Measurements from ENCODE around the gene ARHGAP21. TPM values are rescaled to one million over a fixed set of nuclear protein-coding genes. Genes with fewer than 3 reads are reported as not detected.

The ARHGAP21 gene
- total and polyA plus RNA-seq, 9 of the 15 experiments (the other 6 are each of a cell fraction or from before 2014, with no cell fraction given): 13.6 to 145 (median 60.8) TPM

DNA sequence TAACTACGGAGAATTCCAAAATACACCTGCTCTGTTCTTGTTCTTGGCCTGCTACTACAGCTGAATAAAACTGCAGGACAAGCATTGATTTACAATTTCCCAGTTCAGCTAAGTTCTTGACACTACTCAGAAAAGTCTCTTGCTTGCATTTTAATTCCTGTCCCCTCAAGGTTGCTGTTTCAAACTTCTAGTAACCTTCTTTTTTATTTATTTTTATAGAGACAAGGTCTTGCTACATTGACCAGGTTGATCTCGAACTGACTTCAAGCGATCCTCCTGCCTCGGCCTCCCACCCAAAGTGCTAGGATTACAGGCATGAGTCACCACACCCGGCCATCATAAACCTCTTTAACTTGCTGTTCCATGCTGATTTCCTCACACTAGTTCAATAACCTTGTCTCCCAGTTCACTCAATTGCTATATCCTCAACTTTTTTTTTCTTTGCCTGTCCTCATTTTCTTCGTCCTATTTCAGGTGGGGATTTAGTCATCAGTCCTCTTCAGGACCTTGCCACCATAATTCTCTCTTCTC lies 79.9 kb downstream of the ARHGAP21 start (continued):
- TF ChIP-seq, protein P1, sequence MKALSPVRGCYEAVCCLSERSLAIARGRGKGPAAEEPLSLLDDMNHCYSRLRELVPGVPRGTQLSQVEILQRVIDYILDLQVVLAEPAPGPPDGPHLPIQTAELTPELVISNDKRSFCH (CRISPR knock-in tag; IDR thresholded peaks at IDR 0.05): no peak
- TF ChIP-seq, protein P1 (tag; IDR thresholded peaks at IDR 0.05): no peak
- TF ChIP-seq STAT5A (IDR thresholded peaks at IDR 0.05; ENCODE audit: borderline replicate concordance, low read length) (no peak), BRF1 (IDR thresholded peaks at IDR 0.05; ENCODE audit: borderline replicate concordance, extremely low read depth, insufficient read length) (no peak), MTA3 (IDR thresholded peaks at IDR 0.05; ENCODE audit: borderline replicate concordance) (no peak), HMGN3 (IDR thresholded peaks at IDR 0.05; ENCODE audit: borderline replicate concordance, extremely low read depth, insufficient read length, low read depth, low read length) (no peak), ZZZ3 (IDR thresholded peaks at IDR 0.05) (no peak), CSDE1 (IDR thresholded peaks at IDR 0.05) (no peak), ZFP1 (CRISPR knock-in tag; IDR thresholded peaks at IDR 0.05) (no peak), KDM4B (IDR thresholded peaks at IDR 0.05; ENCODE audit: borderline replicate concordance in 2 of 2, low read depth in 1 of 2) (no peak), ZFP30 (CRISPR knock-in tag; IDR thresholded peaks at IDR 0.05; ENCODE audit: borderline replicate concordance) (no peak), ZNF764 (CRISPR knock-in tag; IDR thresholded peaks at IDR 0.05; ENCODE audit: low read depth) (no peak), ESRRA (IDR thresholded peaks at IDR 0.05; ENCODE audit: borderline replicate concordance, low read depth) (no peak), SRSF9 (IDR thresholded peaks at IDR 0.05; ENCODE audit: borderline replicate concordance, low read depth, low read length) (no peak), MYNN (IDR thresholded peaks at IDR 0.05) (no peak), MYNN (CRISPR knock-in tag; IDR thresholded peaks at IDR 0.05) (no peak), ZNF444 (CRISPR knock-in tag; IDR thresholded peaks at IDR 0.05) (no peak), ZNF830 (CRISPR knock-in tag; IDR thresholded peaks at IDR 0.05) (no peak), MYC (IDR thresholded peaks at IDR 0.05; ENCODE audit: low read depth, low read length) (no peak), MYC (CRISPR knock-in tag; IDR thresholded peaks at IDR 0.05; ENCODE audit: borderline replicate concordance, low read depth) (no peak), POLR2G (IDR thresholded peaks at IDR 0.05; ENCODE audit: low read depth, low read length) (no peak)
- TF ChIP-seq, protein P2, sequence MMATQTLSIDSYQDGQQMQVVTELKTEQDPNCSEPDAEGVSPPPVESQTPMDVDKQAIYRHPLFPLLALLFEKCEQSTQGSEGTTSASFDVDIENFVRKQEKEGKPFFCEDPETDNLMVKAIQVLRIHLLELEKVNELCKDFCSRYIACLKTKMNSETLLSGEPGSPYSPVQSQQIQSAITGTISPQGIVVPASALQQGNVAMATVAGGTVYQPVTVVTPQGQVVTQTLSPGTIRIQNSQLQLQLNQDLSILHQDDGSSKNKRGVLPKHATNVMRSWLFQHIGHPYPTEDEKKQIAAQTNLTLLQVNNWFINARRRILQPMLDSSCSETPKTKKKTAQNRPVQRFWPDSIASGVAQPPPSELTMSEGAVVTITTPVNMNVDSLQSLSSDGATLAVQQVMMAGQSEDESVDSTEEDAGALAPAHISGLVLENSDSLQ (IDR thresholded peaks at IDR 0.05): peak; percentile 35; the same call in 1 of the 2 replicates
- TF ChIP-seq, protein P3, sequence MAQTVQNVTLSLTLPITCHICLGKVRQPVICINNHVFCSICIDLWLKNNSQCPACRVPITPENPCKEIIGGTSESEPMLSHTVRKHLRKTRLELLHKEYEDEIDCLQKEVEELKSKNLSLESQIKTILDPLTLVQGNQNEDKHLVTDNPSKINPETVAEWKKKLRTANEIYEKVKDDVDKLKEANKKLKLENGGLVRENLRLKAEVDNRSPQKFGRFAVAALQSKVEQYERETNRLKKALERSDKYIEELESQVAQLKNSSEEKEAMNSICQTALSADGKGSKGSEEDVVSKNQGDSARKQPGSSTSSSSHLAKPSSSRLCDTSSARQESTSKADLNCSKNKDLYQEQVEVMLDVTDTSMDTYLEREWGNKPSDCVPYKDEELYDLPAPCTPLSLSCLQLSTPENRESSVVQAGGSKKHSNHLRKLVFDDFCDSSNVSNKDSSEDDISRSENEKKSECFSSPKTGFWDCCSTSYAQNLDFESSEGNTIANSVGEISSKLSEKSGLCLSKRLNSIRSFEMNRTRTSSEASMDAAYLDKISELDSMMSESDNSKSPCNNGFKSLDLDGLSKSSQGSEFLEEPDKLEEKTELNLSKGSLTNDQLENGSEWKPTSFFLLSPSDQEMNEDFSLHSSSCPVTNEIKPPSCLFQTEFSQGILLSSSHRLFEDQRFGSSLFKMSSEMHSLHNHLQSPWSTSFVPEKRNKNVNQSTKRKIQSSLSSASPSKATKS (CRISPR knock-in tag; IDR thresholded peaks at IDR 0.05): no peak
- TF ChIP-seq, protein P4, sequence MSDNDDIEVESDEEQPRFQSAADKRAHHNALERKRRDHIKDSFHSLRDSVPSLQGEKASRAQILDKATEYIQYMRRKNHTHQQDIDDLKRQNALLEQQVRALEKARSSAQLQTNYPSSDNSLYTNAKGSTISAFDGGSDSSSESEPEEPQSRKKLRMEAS (CRISPR knock-in tag; IDR thresholded peaks at IDR 0.05): no peak
- TF ChIP-seq, protein P5, sequence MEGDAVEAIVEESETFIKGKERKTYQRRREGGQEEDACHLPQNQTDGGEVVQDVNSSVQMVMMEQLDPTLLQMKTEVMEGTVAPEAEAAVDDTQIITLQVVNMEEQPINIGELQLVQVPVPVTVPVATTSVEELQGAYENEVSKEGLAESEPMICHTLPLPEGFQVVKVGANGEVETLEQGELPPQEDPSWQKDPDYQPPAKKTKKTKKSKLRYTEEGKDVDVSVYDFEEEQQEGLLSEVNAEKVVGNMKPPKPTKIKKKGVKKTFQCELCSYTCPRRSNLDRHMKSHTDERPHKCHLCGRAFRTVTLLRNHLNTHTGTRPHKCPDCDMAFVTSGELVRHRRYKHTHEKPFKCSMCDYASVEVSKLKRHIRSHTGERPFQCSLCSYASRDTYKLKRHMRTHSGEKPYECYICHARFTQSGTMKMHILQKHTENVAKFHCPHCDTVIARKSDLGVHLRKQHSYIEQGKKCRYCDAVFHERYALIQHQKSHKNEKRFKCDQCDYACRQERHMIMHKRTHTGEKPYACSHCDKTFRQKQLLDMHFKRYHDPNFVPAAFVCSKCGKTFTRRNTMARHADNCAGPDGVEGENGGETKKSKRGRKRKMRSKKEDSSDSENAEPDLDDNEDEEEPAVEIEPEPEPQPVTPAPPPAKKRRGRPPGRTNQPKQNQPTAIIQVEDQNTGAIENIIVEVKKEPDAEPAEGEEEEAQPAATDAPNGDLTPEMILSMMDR (IDR thresholded peaks at IDR 0.05 in 2 of 3, conservative IDR thresholded peaks at IDR 0.05 in 1 of 3; ENCODE audit: insufficient read depth in 2 of 3, low read depth in 1 of 3, low read length in 3 of 3): no peak
